Upper lobe of left lung (tissue), 4 donors: ENCODE data around the gene KLF12.

Source experiments
- EP300 ChIP-seq, 4 donors: sonication (generic); formaldehyde crosslinking; IDR thresholded peaks; one replicate each; pipeline ENCODE4 v1.5.1; 2017; ENCODE audit warnings: antibody characterized with exemption in 4 of 4, control low read depth in 2 of 4
- POLR2A ChIP-seq, 4 donors: fragments of 450-650 bp; IDR thresholded peaks; one replicate each; pipeline ENCODE4 v1.5.1; 2016 to 2017; ENCODE audit warnings: antibody characterized with exemption in 4 of 4, mild to moderate bottlenecking in 2 of 4
- POLR2AphosphoS5 ChIP-seq, 2 donors: sonication (generic); formaldehyde crosslinking; IDR thresholded peaks; one replicate each; pipeline ENCODE4 v1.5.1; 2017; ENCODE audit warnings: antibody characterized with exemption in 2 of 2
- TF ChIP-seq, protein P1 (sequence below), 6 experiments: fragments of 450-650 bp in 4 of 6; fragments of 200-600 bp in 2 of 6; sonication (generic) in 2 of 6; IDR thresholded peaks; one replicate each; pipeline ENCODE4 v1.5.1; 2016 to 2019; ENCODE audit warnings: antibody characterized with exemption in 6 of 6

- TF ChIP-seq EP300 (IDR thresholded peaks at IDR 0.05) (no peak), POLR2A (IDR thresholded peaks at IDR 0.05) (no peak), POLR2AphosphoS5 (IDR thresholded peaks at IDR 0.05) (no peak)
- TF ChIP-seq, protein P1, sequence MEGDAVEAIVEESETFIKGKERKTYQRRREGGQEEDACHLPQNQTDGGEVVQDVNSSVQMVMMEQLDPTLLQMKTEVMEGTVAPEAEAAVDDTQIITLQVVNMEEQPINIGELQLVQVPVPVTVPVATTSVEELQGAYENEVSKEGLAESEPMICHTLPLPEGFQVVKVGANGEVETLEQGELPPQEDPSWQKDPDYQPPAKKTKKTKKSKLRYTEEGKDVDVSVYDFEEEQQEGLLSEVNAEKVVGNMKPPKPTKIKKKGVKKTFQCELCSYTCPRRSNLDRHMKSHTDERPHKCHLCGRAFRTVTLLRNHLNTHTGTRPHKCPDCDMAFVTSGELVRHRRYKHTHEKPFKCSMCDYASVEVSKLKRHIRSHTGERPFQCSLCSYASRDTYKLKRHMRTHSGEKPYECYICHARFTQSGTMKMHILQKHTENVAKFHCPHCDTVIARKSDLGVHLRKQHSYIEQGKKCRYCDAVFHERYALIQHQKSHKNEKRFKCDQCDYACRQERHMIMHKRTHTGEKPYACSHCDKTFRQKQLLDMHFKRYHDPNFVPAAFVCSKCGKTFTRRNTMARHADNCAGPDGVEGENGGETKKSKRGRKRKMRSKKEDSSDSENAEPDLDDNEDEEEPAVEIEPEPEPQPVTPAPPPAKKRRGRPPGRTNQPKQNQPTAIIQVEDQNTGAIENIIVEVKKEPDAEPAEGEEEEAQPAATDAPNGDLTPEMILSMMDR (IDR thresholded peaks at IDR 0.05), result no peak
Observed at GRCh38 chr13:74092711-74093110, 41.5 kb downstream of the KLF12 start.
